ENCODE measurements around the gene XYLT1.

The XYLT1 gene

DNA sequence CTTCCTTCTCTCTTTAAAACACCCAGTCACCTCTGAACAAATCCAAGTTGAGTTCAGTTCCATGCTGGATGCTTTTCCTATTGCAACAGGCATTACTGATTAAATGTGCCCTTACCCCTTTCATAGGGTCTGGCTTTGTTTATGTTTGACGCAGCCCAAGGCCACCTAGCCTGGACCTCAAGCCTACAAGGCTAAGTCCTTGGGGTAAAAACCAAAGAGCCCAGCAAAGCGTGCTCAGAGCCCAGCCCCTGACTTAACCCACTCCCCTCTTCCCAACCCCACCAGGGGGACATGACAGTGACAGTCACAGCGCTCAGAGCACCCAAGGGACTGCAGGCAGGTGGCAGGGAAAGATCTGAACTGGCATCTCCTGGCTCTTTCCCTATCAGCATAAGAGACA lies 200.6 kb downstream of the XYLT1 start:
- FAIRE-seq (no peak), DNase-seq (ENCODE audit: insufficient read length, low spot score) (no peak)
- no peak for TF ChIP-seq POLR2A (IDR thresholded peaks at IDR 0.05; ENCODE audit: low read depth, low read length)
- no peak for TF ChIP-seq SPI1 (IDR thresholded peaks at IDR 0.05; ENCODE audit: low read depth, low read length)
- no peak for TF ChIP-seq POU2F2 (IDR thresholded peaks at IDR 0.05; ENCODE audit: low read depth, low read length)
- TF ChIP-seq PAX5 (IDR thresholded peaks at IDR 0.05; ENCODE audit: insufficient read depth, low read length, severe bottlenecking) = no peak
- TF ChIP-seq TAF1 (IDR thresholded peaks at IDR 0.05; ENCODE audit: low read depth, low read length) = no peak
- TF ChIP-seq POLR2AphosphoS5 (IDR thresholded peaks at IDR 0.05; ENCODE audit: low read depth, low read length) = no peak

DNA sequence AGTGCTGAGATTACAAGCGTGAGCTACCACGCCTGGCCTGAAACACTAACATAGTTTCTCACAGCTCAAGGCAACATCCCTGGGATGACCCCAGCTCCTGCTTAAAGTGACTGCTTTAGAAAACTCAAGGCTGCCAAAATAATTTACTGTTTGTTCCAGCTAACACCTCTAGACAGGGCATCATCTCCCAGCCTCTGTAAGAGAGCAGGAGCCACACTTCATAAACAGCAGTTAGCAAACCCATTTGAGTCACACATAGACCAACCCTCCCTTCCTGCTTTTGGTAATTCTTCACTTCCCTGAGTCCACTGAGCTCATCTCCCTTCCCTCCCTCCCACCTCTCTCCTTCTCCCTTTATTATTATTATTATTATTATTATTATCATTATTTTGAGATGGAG lies 201.3 kb downstream of the XYLT1 start:
- DNase-seq (ENCODE audit: insufficient read length, low spot score) = no peak
- TF ChIP-seq PAX5 (IDR thresholded peaks at IDR 0.05; ENCODE audit: insufficient read depth, low read length, severe bottlenecking) = no peak
- TF ChIP-seq POU2F2 (IDR thresholded peaks at IDR 0.05; ENCODE audit: low read depth, low read length) = no peak
- TF ChIP-seq POLR2A (IDR thresholded peaks at IDR 0.05; ENCODE audit: low read depth, low read length) = no peak
- no peak for TF ChIP-seq POLR2AphosphoS5 (IDR thresholded peaks at IDR 0.05; ENCODE audit: low read depth, low read length)
- TF ChIP-seq SPI1 (IDR thresholded peaks at IDR 0.05; ENCODE audit: low read depth, low read length) = no peak
- no peak for TF ChIP-seq TAF1 (IDR thresholded peaks at IDR 0.05; ENCODE audit: low read depth, low read length)
- FAIRE-seq = no peak

DNA sequence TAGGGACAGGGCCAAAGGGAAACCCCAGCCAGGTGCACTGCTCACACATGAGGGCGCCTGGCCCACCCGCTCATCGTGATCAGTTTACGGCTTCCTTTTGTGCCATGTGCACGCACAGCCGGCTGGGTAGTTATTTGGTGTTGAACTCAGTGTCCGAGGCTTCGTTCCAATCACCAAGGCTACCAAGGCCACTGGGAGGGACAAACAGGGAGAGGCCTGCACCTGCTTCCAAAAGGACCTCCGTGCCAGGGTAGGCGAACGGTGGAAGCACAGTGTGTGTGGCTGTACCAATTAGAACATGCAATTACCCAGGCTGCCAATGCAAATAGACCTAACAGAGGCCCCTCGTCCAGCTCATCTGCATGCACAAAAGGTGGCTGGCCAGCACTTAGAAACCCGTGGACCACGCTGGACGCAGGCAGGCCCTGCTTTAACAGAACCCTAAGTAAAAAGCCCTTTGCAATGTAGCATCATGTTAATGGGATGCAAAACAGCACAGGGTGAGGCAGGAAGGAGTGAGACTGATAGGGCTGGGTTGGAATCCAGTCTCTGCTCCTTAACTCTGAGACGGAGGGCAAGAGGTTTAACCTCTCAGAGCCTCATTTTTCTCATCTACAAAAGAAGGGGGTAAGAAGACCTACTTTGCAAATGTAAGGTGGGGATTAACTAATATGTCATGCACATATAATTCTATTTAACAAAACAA lies 204.0 kb downstream of the XYLT1 start:
- no peak for TF ChIP-seq POU2F2 (IDR thresholded peaks at IDR 0.05; ENCODE audit: low read depth, low read length)
- TF ChIP-seq POLR2A (IDR thresholded peaks at IDR 0.05; ENCODE audit: low read depth, low read length) = no peak
- no peak for TF ChIP-seq POLR2AphosphoS5 (IDR thresholded peaks at IDR 0.05; ENCODE audit: low read depth, low read length)
- no peak for TF ChIP-seq TAF1 (IDR thresholded peaks at IDR 0.05; ENCODE audit: low read depth, low read length)
- no peak for TF ChIP-seq PAX5 (IDR thresholded peaks at IDR 0.05; ENCODE audit: insufficient read depth, low read length, severe bottlenecking)
- no peak for TF ChIP-seq SPI1 (IDR thresholded peaks at IDR 0.05; ENCODE audit: low read depth, low read length)
- DNase-seq (ENCODE audit: insufficient read length, low spot score) = no peak
- no peak for FAIRE-seq

DNA sequence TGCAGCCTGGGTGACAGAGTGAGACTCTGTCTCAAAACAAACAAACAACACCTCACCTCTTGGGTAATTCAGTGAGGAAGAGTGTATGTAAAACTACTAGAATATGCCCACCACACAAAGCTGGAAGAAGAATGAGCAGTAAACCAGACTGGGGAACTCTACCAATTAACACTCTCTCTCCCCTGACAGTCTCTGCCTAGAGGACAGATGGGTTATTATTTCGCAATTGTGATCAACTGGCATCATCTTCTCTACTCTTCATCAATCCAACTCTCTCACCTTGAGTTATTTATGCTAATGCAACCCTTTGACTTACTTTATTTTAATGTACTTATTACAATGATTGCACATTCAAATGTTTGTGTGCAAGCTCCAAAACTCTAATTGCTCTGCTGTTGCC lies 205.6 kb downstream of the XYLT1 start:
- TF ChIP-seq SPI1 (IDR thresholded peaks at IDR 0.05; ENCODE audit: low read depth, low read length) (no peak), POU2F2 (IDR thresholded peaks at IDR 0.05; ENCODE audit: low read depth, low read length) (no peak), PAX5 (IDR thresholded peaks at IDR 0.05; ENCODE audit: insufficient read depth, low read length, severe bottlenecking) (no peak), TAF1 (IDR thresholded peaks at IDR 0.05; ENCODE audit: low read depth, low read length) (no peak), POLR2A (IDR thresholded peaks at IDR 0.05; ENCODE audit: low read depth, low read length) (no peak), POLR2AphosphoS5 (IDR thresholded peaks at IDR 0.05; ENCODE audit: low read depth, low read length) (no peak)
- DNase-seq (ENCODE audit: insufficient read length, low spot score) (no peak), FAIRE-seq (peak; percentile 40)

DNA sequence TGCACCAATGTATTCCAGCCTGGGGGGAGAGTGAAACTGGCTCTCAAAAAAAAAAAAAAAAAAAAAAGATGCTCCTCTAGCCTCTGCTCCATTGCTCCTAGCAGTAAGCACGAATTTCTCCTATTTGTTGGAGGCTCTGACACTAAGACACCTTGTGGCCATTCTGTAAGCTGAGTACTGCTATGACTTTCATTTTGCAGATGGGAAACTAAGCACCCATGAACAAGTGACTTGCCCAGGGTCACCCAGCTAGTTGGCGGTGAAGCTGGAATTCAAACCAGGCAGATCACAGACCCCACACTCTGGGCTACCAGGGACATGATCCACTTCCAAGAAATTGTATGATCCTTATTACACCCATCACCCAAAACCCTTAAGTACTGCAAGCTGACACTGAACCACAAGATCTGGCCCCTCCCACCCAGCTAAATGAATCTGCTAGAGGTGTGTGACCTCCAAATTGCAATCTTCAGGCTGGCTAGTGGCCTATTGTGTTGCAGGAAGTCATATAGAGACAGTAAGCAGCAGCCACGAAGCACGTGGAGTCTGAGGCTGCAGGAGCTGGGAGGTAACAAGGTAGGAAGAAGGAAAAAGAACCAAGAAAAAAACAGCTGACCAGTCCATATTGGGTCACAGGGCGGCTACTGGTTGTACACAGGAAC lies 209.4 kb downstream of the XYLT1 start:
- DNase-seq (ENCODE audit: insufficient read length, low spot score) (peak; percentile 42), FAIRE-seq (peak; percentile 50)
- no peak for TF ChIP-seq SPI1 (IDR thresholded peaks at IDR 0.05; ENCODE audit: low read depth, low read length)
- TF ChIP-seq POLR2AphosphoS5 (IDR thresholded peaks at IDR 0.05; ENCODE audit: low read depth, low read length) = no peak
- no peak for TF ChIP-seq TAF1 (IDR thresholded peaks at IDR 0.05; ENCODE audit: low read depth, low read length)
- TF ChIP-seq POLR2A (IDR thresholded peaks at IDR 0.05; ENCODE audit: low read depth, low read length) = no peak
- no peak for TF ChIP-seq PAX5 (IDR thresholded peaks at IDR 0.05; ENCODE audit: insufficient read depth, low read length, severe bottlenecking)
- no peak for TF ChIP-seq POU2F2 (IDR thresholded peaks at IDR 0.05; ENCODE audit: low read depth, low read length)

DNA sequence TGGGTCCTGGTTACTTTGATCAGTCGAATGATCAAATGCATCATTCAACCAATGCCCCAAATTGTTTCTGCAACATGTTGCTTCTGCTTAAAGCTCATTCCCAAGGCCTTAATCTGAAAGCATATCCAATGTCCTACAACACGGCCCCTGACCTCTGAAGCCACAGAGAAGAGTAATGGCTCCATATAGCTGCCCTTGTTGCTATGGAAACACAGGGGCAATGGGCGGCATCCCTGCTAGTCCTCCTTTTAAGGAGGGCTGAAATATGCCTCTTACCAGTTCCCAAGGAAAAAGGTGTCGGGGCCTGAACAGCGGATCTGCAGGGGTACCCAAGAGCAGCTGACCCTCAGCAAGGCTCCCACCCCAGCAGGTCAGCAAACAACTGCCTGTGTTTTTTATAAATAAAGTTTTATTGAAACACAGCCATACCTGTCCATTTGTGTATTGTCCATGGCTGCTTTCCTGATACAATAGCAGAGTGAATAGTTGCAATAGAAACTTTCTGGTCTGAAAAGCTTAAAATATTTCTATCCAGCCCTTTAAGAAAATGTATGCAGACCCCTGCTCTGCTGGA lies 210.4 kb downstream of the XYLT1 start:
- FAIRE-seq (no peak), DNase-seq (ENCODE audit: insufficient read length, low spot score) (no peak)
- TF ChIP-seq PAX5 (IDR thresholded peaks at IDR 0.05; ENCODE audit: insufficient read depth, low read length, severe bottlenecking) = no peak
- no peak for TF ChIP-seq POLR2A (IDR thresholded peaks at IDR 0.05; ENCODE audit: low read depth, low read length)
- no peak for TF ChIP-seq POU2F2 (IDR thresholded peaks at IDR 0.05; ENCODE audit: low read depth, low read length)
- no peak for TF ChIP-seq POLR2AphosphoS5 (IDR thresholded peaks at IDR 0.05; ENCODE audit: low read depth, low read length)
- no peak for TF ChIP-seq TAF1 (IDR thresholded peaks at IDR 0.05; ENCODE audit: low read depth, low read length)
- no peak for TF ChIP-seq SPI1 (IDR thresholded peaks at IDR 0.05; ENCODE audit: low read depth, low read length)

DNA sequence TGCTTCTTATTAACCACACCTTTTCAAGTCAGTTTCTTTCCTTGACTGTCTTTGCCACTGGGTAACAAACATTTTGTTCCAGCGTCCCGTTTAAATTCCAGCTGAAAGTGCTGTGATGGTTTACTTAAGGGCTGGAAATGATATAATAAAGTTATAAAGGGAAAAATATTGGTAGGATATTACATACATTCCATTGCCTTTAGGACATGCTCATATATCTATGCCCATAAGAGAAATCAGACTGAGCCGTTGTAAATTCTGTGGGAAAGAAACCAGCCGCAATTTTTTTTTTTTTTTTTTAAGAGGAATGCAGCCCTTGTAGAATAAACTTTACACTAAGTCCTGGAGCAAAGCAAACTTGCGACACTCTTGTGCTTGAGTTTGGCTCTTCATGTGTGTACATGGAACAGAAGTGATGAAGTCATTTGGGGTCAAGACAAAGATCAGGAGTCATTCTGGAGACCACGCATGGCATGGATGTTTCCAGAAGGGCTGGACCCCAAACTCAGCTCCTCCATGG lies 210.9 kb downstream of the XYLT1 start:
- DNase-seq (ENCODE audit: insufficient read length, low spot score) (no peak), FAIRE-seq (no peak)
- no peak for TF ChIP-seq TAF1 (IDR thresholded peaks at IDR 0.05; ENCODE audit: low read depth, low read length)
- no peak for TF ChIP-seq SPI1 (IDR thresholded peaks at IDR 0.05; ENCODE audit: low read depth, low read length)
- no peak for TF ChIP-seq POLR2A (IDR thresholded peaks at IDR 0.05; ENCODE audit: low read depth, low read length)
- TF ChIP-seq POLR2AphosphoS5 (IDR thresholded peaks at IDR 0.05; ENCODE audit: low read depth, low read length) = no peak
- no peak for TF ChIP-seq POU2F2 (IDR thresholded peaks at IDR 0.05; ENCODE audit: low read depth, low read length)
- no peak for TF ChIP-seq PAX5 (IDR thresholded peaks at IDR 0.05; ENCODE audit: insufficient read depth, low read length, severe bottlenecking)

DNA sequence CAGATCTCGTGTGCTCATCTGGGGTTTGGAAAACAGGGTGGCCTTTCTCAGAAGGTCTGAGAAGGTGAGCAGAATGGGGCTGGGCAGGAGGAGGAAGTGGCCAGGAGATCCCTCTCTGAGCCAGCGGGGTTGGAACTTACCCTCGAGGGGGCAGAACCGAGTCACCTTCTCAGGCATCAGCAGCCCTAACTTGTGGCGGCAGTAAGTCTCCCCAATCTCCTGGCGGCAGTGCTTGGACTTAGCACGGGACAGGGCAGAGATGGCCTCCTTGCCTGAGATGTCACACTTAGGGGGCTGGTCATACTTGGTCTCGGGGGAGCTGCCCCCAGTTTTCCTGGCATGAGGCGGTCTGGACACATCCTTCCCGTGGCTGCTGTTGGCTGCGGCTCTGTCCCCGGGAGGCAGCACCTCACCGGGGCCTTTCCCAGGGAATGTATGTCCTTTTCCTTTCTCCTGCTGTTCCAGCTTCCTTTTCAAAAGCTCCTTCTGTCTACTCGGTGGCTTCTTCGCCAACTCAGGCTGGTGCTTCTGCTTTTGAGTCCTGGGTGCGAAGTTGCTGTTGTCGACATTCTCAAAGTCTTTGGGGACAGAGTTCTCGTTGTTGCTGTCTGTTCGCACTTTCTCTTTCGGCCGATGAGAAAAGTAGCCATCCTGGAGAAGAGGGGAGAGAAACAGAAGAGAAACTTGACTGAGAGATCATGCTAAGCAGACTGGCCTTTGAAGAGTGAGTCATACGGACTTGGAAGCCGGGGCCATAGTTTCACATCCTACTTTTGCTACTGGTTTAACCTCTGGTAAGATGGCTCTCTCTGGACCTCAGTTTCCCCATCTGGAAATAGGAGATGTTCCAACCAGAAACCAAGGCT lies 211.7 kb downstream of the XYLT1 start:
- FAIRE-seq (peak; percentile 89), DNase-seq (ENCODE audit: insufficient read length, low spot score) (peak; percentile 53)
- TF ChIP-seq SPI1 (IDR thresholded peaks at IDR 0.05; ENCODE audit: low read depth, low read length) (peak; percentile 97), TAF1 (IDR thresholded peaks at IDR 0.05; ENCODE audit: low read depth, low read length) (no peak), PAX5 (IDR thresholded peaks at IDR 0.05; ENCODE audit: insufficient read depth, low read length, severe bottlenecking) (no peak), POLR2A (IDR thresholded peaks at IDR 0.05; ENCODE audit: low read depth, low read length) (no peak)
